GM21526 (cell line): ENCODE measurements around the gene TNXB.
"Not testable (repeated sequence)": the region's sequence is repeated elsewhere in the genome, so short reads cannot be mapped to it uniquely, and the experiment has no call there.

Experiments used
- ATAC-seq: cut with Tn5 transposase; IDR thresholded peaks from one replicate; pipeline ENCODE4 v1.9.1; 2021; ENCODE audit warnings: moderate library complexity; ENCODE audit not compliant: unreplicated experiment, low FRiP score

Gene TNXB

GRCh38 chr6:32041385-32041784 is 67.8 kb downstream of the TNXB start:
- ATAC-seq = not testable (repeated sequence)

- ATAC-seq = not testable (repeated sequence)
Measured at GRCh38 chr6:32041050-32041321, 68.2 kb downstream of the TNXB start.

- ATAC-seq = not testable (repeated sequence)
Measured at GRCh38 chr6:32040299-32041049, 68.7 kb downstream of the TNXB start.

- ATAC-seq = not testable (repeated sequence)
Measured at GRCh38 chr6:32039321-32040274, 69.5 kb downstream of the TNXB start.

GRCh38 chr6:32038878-32039277 is 70.3 kb downstream of the TNXB start:
- ATAC-seq = not testable (repeated sequence)

GRCh38 chr6:32037598-32038524 is 71.3 kb downstream of the TNXB start, which contains the start of gene CYP21A2:
TSS of gene CYP21A2 (plus strand) at chr6:32038415. CDS start at chr6:32038423, 8 bp downstream.
- not testable (repeated sequence) for ATAC-seq

- not testable (repeated sequence) for ATAC-seq
Measured at GRCh38 chr6:32037136-32037535, 72.0 kb downstream of the TNXB start.

GRCh38 chr6:32035283-32036013 is 73.7 kb downstream of the TNXB start:
- ATAC-seq = not testable (repeated sequence)

- not testable (repeated sequence) for ATAC-seq
Measured at GRCh38 chr6:32029553-32029952, 79.6 kb downstream of the TNXB start.

GRCh38 chr6:32028631-32029030 is 80.5 kb downstream of the TNXB start:
- not testable (repeated sequence) for ATAC-seq

GRCh38 chr6:32022100-32022499 is 87.0 kb downstream of the TNXB start:
- not testable (repeated sequence) for ATAC-seq

GRCh38 chr6:32014547-32014946 is 94.6 kb downstream of the TNXB start, which contains the start of gene C4B:
TSS of gene C4B (plus strand) at chr6:32014795. CDS start at chr6:32014846, 51 bp downstream.
- ATAC-seq = not testable (repeated sequence)

- not testable (repeated sequence) for ATAC-seq
Measured at GRCh38 chr6:32013738-32014137, 95.4 kb downstream of the TNXB start.

- ATAC-seq = not testable (repeated sequence)
Measured at GRCh38 chr6:32012941-32013617, 96.1 kb downstream of the TNXB start.

- not testable (repeated sequence) for ATAC-seq
Measured at GRCh38 chr6:32010856-32011530, 98.1 kb downstream of the TNXB start.

- not testable (repeated sequence) for ATAC-seq
Measured at GRCh38 chr6:32009537-32009936, 99.6 kb downstream of the TNXB start.

GRCh38 chr6:32008616-32009015 is 100.5 kb downstream of the TNXB start:
- ATAC-seq = not testable (repeated sequence)

GRCh38 chr6:32008037-32008436 is 101.1 kb downstream of the TNXB start:
- not testable (repeated sequence) for ATAC-seq
